Neural crest cell (in vitro differentiated cells): ENCODE results near the gene ZNF804B. TPM values are rescaled to one million over a fixed set of nuclear protein-coding genes. Genes with fewer than 3 reads are reported as not detected.

ENCODE experiments used
- DNase-seq: peaks from one replicate; pipeline ENCODE4 v3.0.0; 2021; ENCODE audit warnings: low read depth, mixed read lengths, low spot score
- H3K27ac Mint-ChIP-seq: one replicate; pipeline ENCODE4 v1.8.0; 2021; ENCODE audit warnings: mild to moderate bottlenecking, mixed read lengths; ENCODE audit not compliant: unreplicated experiment
- H3K27me3 Mint-ChIP-seq: 2 replicates; pipeline ENCODE4 v1.8.0; 2021; ENCODE audit warnings: low read depth, mild to moderate bottlenecking, mixed read lengths
- H3K36me3 Mint-ChIP-seq: 2 replicates; pipeline ENCODE4 v1.8.0; 2021; ENCODE audit warnings: low read depth, mild to moderate bottlenecking, mixed read lengths
- H3K4me1 Mint-ChIP-seq: 2 replicates; pipeline ENCODE4 v1.8.0; 2021; ENCODE audit warnings: mixed read lengths
- H3K4me3 Mint-ChIP-seq: one replicate; pipeline ENCODE4 v1.8.0; 2021; ENCODE audit warnings: mild to moderate bottlenecking, mixed read lengths
- H3K9me3 Mint-ChIP-seq: 2 replicates; pipeline ENCODE4 v1.8.0; 2021; ENCODE audit warnings: mixed read lengths
- CTCF ChIP-seq: fragments of 200-600 bp; sonication (generic); conservative IDR thresholded peaks from 2 replicates; pipeline ENCODE4 v1.5.0; 2021; ENCODE audit warnings: antibody characterized with exemption, mild to moderate bottlenecking
- total RNA-seq: library from RNA; stranded (reverse); gene quantifications from 2 replicates; pipeline ENCODE4 v1.2.1, GENCODE V29; 2021

ZNF804B gene
- total RNA-seq, 1 donor from 2014 or later, result not detected

DNA sequence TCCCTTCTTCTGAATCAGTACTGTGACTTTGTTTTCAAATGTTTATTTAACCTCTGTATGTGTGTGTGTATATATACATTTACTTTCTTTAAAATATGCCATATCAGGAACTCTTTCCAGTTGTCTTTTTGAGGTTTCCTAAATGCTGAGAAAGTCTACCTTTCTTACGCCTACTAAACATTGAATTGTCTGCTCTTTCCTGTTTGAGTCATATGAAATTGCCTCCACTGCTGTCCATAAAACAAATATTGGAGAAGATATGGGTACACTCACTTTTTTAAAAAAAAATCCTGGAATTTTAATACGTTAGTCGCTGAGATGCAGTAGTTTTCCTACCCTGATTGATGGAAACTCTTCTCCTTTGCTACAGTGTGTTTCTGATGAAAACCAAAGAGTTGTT is 334.8 kb downstream of the ZNF804B start:
- no peaks in the 10 kb centered on the region for H3K27me3 Mint-ChIP-seq
- H3K27ac Mint-ChIP-seq, result no peak overlapping the region
- no peak for TF ChIP-seq CTCF
- no peak overlapping the region for H3K4me3 Mint-ChIP-seq
- no peaks in the 10 kb centered on the region for H3K36me3 Mint-ChIP-seq
- no peak for DNase-seq
- H3K9me3 Mint-ChIP-seq, result no peaks in the 10 kb centered on the region
- no peaks in the 10 kb centered on the region for H3K4me1 Mint-ChIP-seq

- no peaks in the 10 kb centered on the region for H3K4me1 Mint-ChIP-seq
- TF ChIP-seq CTCF, result no peak
- H3K27ac Mint-ChIP-seq, result no peak overlapping the region
- peaks cover 12% of the 10 kb centered on the region for H3K9me3 Mint-ChIP-seq
- no peak for DNase-seq
- no peak overlapping the region for H3K4me3 Mint-ChIP-seq
- no peaks in the 10 kb centered on the region for H3K36me3 Mint-ChIP-seq
- no peaks in the 10 kb centered on the region for H3K27me3 Mint-ChIP-seq
These were observed 344.1 kb downstream of the ZNF804B start for GRCh38 chr7:89103564-89103963.

DNA sequence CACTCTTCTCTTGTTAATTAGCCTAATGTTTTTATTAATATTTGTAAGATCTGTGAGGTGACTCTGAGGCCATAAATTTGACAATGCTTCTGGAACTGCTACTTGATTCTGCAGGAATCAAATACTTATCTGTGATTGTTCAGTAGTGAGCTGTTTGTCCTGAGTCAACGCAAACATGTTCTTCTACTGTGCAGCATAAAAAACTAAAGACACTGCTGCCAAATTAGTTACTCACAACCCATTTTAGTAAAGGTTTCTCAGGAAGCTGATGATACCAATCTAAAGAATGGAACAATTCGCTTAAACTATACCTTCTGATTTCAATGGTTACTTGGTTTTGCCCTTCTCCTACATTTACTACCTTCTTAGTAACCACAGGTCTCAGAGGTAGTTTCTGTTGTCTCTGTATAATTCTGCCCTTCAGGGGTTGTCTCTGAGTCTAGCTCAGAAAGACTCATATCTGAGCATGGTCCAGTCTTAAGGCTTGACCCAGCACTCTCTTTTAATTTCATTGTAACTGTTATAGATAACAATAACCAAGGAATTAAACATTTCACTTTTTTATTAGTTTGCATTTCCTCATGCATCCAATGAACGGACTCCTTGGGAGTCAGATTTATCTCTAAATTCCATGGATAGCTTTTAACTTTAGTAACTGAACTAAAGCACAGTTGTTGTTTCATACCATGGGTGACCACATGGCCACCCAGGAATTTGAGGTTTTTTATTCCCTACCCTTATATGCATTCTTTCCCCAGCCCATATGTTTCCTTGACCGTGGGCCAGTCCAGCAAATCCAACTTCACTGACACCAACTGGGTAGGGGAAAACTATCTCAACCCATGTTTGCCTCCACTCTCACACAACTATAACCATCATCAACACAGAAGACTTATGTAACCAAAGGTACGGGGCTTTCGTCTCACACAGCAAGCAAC is 345.5 kb downstream of the ZNF804B start:
- Mint-ChIP-seq H3K4me3 (no peak overlapping the region), H3K36me3 (no peaks in the 10 kb centered on the region), H3K4me1 (no peaks in the 10 kb centered on the region), H3K27ac (no peak overlapping the region), H3K27me3 (no peaks in the 10 kb centered on the region), H3K9me3 (peaks cover 12% of the 10 kb centered on the region)
- TF ChIP-seq CTCF, result no peak
- DNase-seq, result no peak

- no peak overlapping the region for H3K27ac Mint-ChIP-seq
- no peak overlapping the region for H3K4me3 Mint-ChIP-seq
- no peaks in the 10 kb centered on the region for H3K36me3 Mint-ChIP-seq
- H3K4me1 Mint-ChIP-seq, result no peaks in the 10 kb centered on the region
- no peaks in the 10 kb centered on the region for H3K27me3 Mint-ChIP-seq
- TF ChIP-seq CTCF, result no peak
- DNase-seq, result no peak
- H3K9me3 Mint-ChIP-seq, result peaks cover 6% of the 10 kb centered on the region
These were observed 364.4 kb downstream of the ZNF804B start for GRCh38 chr7:89123871-89124270.

GRCh38 chr7:89129600-89130375 is 370.3 kb downstream of the ZNF804B start:
- Mint-ChIP-seq H3K27me3 (no peaks in the 10 kb centered on the region), H3K36me3 (no peaks in the 10 kb centered on the region), H3K27ac (no peak overlapping the region), H3K9me3 (no peaks in the 10 kb centered on the region), H3K4me1 (no peaks in the 10 kb centered on the region), H3K4me3 (no peak overlapping the region)
- DNase-seq, result no peak
- no peak for TF ChIP-seq CTCF
